RWPE2 (cell line): ENCODE measurements around the gene LHFPL3.

Experiments
- ATAC-seq: fragments of 200-7000 bp; cut with Tn5 transposase; 3 replicates; pipeline ENCODE4 v1.9.1; 2021; ENCODE audit warnings: low read depth
- DNase-seq: peaks from one replicate; pipeline ENCODE4 v3.0.0-alpha.2; 2020; ENCODE audit warnings: low spot score
- H3K27ac ChIP-seq: fragments of 450-650 bp; 2 replicates; pipeline ENCODE4 v1.5.1; 2017; ENCODE audit warnings: mild to moderate bottlenecking; ENCODE audit not compliant: poor library complexity, severe bottlenecking
- H3K27me3 ChIP-seq: fragments of 250-450 bp; sonication (Bioruptor Pico); 2 replicates; pipeline ENCODE4 v1.5.1; 2021; ENCODE audit warnings: mild to moderate bottlenecking, moderate library complexity; ENCODE audit not compliant: insufficient read depth, poor library complexity, severe bottlenecking
- H3K36me3 ChIP-seq: fragments of 250-450 bp; sonication (Bioruptor Pico); 2 replicates; pipeline ENCODE4 v1.5.1; 2020; ENCODE audit warnings: low read depth, mild to moderate bottlenecking, moderate library complexity
- H3K4me1 ChIP-seq: fragments of 250-450 bp; sonication (Bioruptor Pico); 2 replicates; pipeline ENCODE4 v1.5.1; 2021; ENCODE audit warnings: mild to moderate bottlenecking, moderate library complexity; ENCODE audit not compliant: insufficient read depth, poor library complexity, severe bottlenecking
- H3K4me3 ChIP-seq: fragments of 250-450 bp; sonication (Bioruptor Pico); 2 replicates; pipeline ENCODE4 v1.5.1; 2021; ENCODE audit warnings: mild to moderate bottlenecking, moderate library complexity; ENCODE audit not compliant: severe bottlenecking
- H3K9me3 ChIP-seq: fragments of 250-450 bp; sonication (Bioruptor Pico); 2 replicates; pipeline ENCODE4 v1.5.1; 2021; ENCODE audit warnings: mild to moderate bottlenecking, moderate library complexity; ENCODE audit not compliant: severe bottlenecking
- TF ChIP-seq, protein P1 (sequence below): fragments of 450-650 bp; IDR thresholded peaks from one replicate; pipeline ENCODE4 v1.5.1; 2017; ENCODE audit warnings: mild to moderate bottlenecking, moderate library complexity; ENCODE audit not compliant: poor library complexity, severe bottlenecking

The LHFPL3 gene

DNA sequence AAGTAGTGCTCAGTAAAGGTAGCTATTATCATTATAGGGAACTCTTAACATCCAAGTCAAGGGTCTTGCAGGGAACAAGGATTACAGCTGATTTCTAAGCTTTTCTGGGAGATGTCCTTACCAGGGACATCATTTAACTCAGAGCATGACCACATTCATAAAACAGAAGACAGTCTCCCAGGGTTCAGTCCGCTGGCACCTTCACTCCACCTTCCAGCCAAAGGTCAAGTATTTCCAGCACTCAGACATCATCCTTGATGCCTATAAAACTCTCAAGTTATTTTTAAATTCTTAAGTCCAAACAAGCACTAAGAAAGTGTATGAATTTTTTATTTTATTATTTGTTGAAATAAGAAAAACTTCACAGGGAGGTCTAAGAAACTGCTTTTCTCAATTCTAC lies 565.9 kb downstream of the LHFPL3 start:
- no peaks in the 10 kb centered on the region for H3K9me3 ChIP-seq
- no peaks in the 10 kb centered on the region for H3K27me3 ChIP-seq
- DNase-seq = no peak
- no peaks in the 10 kb centered on the region for H3K4me1 ChIP-seq
- no peak overlapping the region for H3K27ac ChIP-seq
- TF ChIP-seq, protein P1, sequence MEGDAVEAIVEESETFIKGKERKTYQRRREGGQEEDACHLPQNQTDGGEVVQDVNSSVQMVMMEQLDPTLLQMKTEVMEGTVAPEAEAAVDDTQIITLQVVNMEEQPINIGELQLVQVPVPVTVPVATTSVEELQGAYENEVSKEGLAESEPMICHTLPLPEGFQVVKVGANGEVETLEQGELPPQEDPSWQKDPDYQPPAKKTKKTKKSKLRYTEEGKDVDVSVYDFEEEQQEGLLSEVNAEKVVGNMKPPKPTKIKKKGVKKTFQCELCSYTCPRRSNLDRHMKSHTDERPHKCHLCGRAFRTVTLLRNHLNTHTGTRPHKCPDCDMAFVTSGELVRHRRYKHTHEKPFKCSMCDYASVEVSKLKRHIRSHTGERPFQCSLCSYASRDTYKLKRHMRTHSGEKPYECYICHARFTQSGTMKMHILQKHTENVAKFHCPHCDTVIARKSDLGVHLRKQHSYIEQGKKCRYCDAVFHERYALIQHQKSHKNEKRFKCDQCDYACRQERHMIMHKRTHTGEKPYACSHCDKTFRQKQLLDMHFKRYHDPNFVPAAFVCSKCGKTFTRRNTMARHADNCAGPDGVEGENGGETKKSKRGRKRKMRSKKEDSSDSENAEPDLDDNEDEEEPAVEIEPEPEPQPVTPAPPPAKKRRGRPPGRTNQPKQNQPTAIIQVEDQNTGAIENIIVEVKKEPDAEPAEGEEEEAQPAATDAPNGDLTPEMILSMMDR = no peak
- no peak overlapping the region for H3K4me3 ChIP-seq
- no peak for ATAC-seq
- no peaks in the 10 kb centered on the region for H3K36me3 ChIP-seq

DNA sequence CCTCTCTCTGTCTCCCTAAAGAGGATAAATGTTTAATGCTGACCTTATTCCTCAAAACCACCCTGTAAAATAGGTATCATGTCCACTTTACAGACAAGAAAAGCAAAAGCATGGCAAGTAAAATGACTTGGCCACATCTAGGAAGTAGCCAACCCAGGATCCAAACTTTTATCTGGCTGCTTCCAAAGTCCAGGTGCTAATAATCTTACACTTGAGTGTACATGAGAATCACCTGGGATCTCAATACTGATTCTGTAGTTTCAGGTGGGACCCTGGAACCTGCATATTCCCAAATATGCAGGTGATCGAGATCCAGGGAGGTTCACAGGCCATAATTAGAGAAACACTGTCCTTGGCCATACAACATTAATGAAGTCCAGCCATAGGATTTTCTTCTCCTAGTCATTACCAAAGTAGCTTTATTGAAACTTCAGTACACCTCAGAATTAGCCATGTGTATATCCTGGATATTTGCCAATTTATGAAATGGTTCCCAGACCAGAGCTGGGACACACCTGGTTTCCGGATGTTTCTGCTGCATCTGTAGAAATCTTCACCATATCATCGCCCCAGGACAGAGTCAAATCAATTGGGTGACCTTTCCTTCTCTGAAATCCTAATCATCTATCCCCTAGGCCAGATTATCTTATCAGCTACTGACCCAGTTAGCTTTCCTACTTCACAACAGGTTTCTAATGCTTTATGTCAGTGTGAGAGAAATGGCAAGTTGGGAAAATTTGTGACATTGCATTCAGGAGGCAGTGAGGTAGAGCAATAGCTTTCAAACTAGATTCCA lies 566.5 kb downstream of the LHFPL3 start:
- ATAC-seq (no peak), DNase-seq (no peak)
- Histone ChIP-seq H3K27ac (no peak overlapping the region), H3K36me3 (no peaks in the 10 kb centered on the region), H3K4me3 (no peak overlapping the region), H3K9me3 (no peaks in the 10 kb centered on the region), H3K27me3 (no peaks in the 10 kb centered on the region), H3K4me1 (no peaks in the 10 kb centered on the region)
- TF ChIP-seq, protein P1 = no peak

DNA sequence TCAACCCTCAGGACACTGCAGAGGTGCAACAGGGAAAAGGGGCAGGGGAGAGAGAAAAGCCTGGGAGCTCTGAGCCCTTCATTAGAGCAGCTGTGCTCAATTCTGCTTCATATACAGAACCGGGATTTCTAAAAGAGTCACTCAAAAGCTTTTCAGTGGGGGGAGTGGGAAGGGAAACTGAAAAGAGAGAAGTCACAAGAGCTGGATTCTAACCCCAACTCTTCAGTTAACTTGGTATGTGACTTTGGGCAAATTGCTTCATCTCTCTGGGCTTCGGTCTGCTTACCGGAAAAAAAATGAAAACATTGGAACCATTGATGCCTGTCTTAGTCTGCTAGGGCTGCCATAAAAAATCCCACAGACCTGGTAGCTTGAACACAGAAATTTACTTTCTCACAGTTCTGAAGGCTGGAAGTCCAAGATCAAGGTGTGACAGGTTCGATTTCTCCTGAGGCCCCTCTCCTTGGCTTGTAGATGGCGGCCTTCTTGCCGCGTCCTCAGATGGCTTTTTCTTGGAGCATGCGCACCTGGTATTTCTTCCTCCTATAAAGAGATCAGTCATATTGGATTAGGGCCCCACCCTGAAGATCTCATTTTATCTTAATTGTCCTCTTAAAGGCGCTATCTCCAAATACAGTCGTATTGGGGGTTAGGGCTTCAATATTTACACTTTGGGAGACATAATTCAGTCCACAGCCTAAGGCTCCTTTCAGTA lies 567.3 kb downstream of the LHFPL3 start:
- no peaks in the 10 kb centered on the region for H3K36me3 ChIP-seq
- ATAC-seq = no peak
- TF ChIP-seq, protein P1 = no peak
- DNase-seq = no peak
- no peaks in the 10 kb centered on the region for H3K9me3 ChIP-seq
- no peak overlapping the region for H3K4me3 ChIP-seq
- H3K27me3 ChIP-seq = no peaks in the 10 kb centered on the region
- no peaks in the 10 kb centered on the region for H3K4me1 ChIP-seq
- H3K27ac ChIP-seq = no peak overlapping the region

DNA sequence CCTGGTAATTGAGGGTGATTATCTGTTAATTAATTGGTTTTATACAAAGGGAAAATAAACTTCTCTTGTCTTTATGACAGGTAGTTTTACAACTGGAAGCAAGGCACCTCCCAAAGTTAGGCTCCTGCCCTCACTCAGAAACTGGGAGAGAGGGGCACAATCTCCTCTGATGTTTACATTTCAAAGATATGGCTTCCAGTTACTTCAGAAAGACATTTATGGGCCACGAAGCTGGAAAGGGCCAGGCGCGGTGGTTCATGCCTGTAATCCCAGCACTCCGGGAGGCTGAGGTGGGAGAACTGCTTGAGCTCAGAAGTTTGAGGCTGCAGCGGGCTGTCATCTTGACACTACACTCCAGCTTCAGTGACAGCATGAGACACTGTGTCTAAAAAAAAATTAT lies 570.0 kb downstream of the LHFPL3 start:
- no peak for ATAC-seq
- Histone ChIP-seq H3K4me1 (no peaks in the 10 kb centered on the region), H3K9me3 (no peaks in the 10 kb centered on the region), H3K27me3 (no peaks in the 10 kb centered on the region), H3K27ac (no peak overlapping the region), H3K36me3 (no peaks in the 10 kb centered on the region), H3K4me3 (no peak overlapping the region)
- no peak for DNase-seq
- TF ChIP-seq, protein P1 = no peak
